Natural killer cell (primary cell): ENCODE measurements around the gene NUP214. TPM values are rescaled to one million over a fixed set of nuclear protein-coding genes. Genes with fewer than 3 reads are reported as not detected.
"Not testable (repeated sequence)": the region's sequence is repeated elsewhere in the genome, so short reads cannot be mapped to it uniquely, and the experiment has no call there.

Experiments
- ATAC-seq, 3 donors: fragments of 150-1000 bp in 2 of 3; fragments of 200-7000 bp in 1 of 3; cut with Tn5 transposase; 1 replicate in 1 of 3; 2 replicates in 2 of 3; pipeline ENCODE4 v1.10.0; 2021; ENCODE audit warnings: mild to moderate bottlenecking in 2 of 3, moderate library complexity in 2 of 3
- DNase-seq, 2 donors: peaks; one replicate each; pipeline versions ENCODE4 v3.0.0 to v3.0.0-alpha.2; 2013 to 2021; ENCODE audit warnings: mixed read lengths in 1 of 2
- H3K27ac ChIP-seq: one replicate; pipeline ENCODE4 v1.5.1; 2013; ENCODE audit warnings: mild to moderate bottlenecking, low read length
- H3K27me3 ChIP-seq: one replicate; pipeline ENCODE4 v1.6.1; 2013; ENCODE audit warnings: low read length; ENCODE audit not compliant: control insufficient read depth, insufficient read depth
- H3K36me3 ChIP-seq: one replicate; pipeline ENCODE4 v1.6.1; 2013; ENCODE audit warnings: low read length; ENCODE audit not compliant: control insufficient read depth, insufficient read depth
- H3K4me1 ChIP-seq: one replicate; pipeline ENCODE4 v1.6.1; 2013; ENCODE audit warnings: low read length; ENCODE audit not compliant: control insufficient read depth, insufficient read depth
- H3K4me3 ChIP-seq: one replicate; pipeline ENCODE4 v1.5.1; 2013; ENCODE audit warnings: low read length
- H3K9me3 ChIP-seq: one replicate; pipeline ENCODE4 v1.6.1; 2013; ENCODE audit warnings: low read length; ENCODE audit not compliant: control insufficient read depth, insufficient read depth
- H3K27ac Mint-ChIP-seq, 2 donors: one replicate each; pipeline ENCODE4 v1.8.0; 2022; ENCODE audit warnings: mild to moderate bottlenecking in 2 of 2, mixed read lengths in 2 of 2, moderate library complexity in 1 of 2
- H3K27me3 Mint-ChIP-seq, 2 donors: one replicate each; pipeline ENCODE4 v1.8.0; 2022; ENCODE audit warnings: low read depth in 2 of 2, mixed read lengths in 2 of 2
- H3K36me3 Mint-ChIP-seq: one replicate; pipeline ENCODE4 v1.8.0; 2022; ENCODE audit warnings: mixed read lengths
- H3K4me1 Mint-ChIP-seq, 2 donors: one replicate each; pipeline ENCODE4 v1.8.0; 2022; ENCODE audit warnings: mixed read lengths in 2 of 2
- H3K4me3 Mint-ChIP-seq: one replicate; pipeline ENCODE4 v1.8.0; 2022; ENCODE audit warnings: mild to moderate bottlenecking, moderate library complexity, mixed read lengths
- H3K9me3 Mint-ChIP-seq, 2 donors: one replicate each; pipeline ENCODE4 v1.8.0; 2022; ENCODE audit warnings: mixed read lengths in 2 of 2
- WGBS: methylation state at CpG from one replicate; pipeline ENCODE4 v1.1.7; 2013; ENCODE audit warnings: missing lambda C conversion rate; ENCODE audit not compliant: insufficient coverage; 5-methylcytosine and 5-hydroxymethylcytosine counted together
- intact Hi-C: fragments of 100-400 bp; cut with micrococcal nuclease; formaldehyde crosslinking; loops from one replicate; pipeline ENCODE4 v1.14.2; 2022
- total RNA-seq, 4 donors: library from RNA; stranded (reverse); fragments of 120-200 nt in 1 of 4; gene quantifications; one replicate each; pipeline versions ENCODE4 v1.2.3 to v1.2.4, GENCODE V29; 2013 to 2022
- TF ChIP-seq, protein P1 (sequence below): fragments of 200-600 bp; IDR thresholded peaks from one replicate; pipeline ENCODE4 v1.8.0; 2022; ENCODE audit warnings: antibody characterized with exemption

NUP214 gene
- total RNA-seq, 3 donors from 2014 or later (not counting 1 experiment from before 2014, with no cell fraction given) = 125 to 133 (median 132) TPM

DNA sequence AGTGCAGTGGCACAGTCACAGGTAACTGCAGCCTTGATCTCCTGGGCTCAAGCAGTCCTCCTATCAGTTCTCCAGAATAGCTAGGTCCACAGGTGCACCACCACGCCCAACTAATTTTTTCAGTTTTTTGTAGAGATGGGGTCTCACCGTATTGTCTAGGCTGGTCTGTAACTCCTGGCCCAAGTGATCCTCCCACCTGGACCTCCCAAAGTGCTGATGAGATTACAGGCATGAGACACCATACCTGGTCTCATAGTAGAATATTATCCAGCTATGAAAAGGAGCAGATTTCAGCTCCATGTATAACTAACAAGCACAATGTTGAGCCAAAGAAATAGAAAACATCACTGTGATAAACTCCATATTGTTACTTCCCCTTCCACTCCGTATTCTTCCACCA is 81.1 kb downstream of the NUP214 start:
- WGBS = 100% methylated on average over 2 of the region's 3 CpGs
- Mint-ChIP-seq H3K27ac (no peak overlapping the region), H3K9me3 (peaks cover 2 to 6% of the 10 kb centered on the region in 2 donors), H3K4me1 (peaks cover 5% of the 10 kb centered on the region in 2 donors), H3K4me3 (no peak overlapping the region), H3K27me3 (no peaks in the 10 kb centered on the region), H3K36me3 (peaks cover 28% of the 10 kb centered on the region)
- TF ChIP-seq, protein P1, sequence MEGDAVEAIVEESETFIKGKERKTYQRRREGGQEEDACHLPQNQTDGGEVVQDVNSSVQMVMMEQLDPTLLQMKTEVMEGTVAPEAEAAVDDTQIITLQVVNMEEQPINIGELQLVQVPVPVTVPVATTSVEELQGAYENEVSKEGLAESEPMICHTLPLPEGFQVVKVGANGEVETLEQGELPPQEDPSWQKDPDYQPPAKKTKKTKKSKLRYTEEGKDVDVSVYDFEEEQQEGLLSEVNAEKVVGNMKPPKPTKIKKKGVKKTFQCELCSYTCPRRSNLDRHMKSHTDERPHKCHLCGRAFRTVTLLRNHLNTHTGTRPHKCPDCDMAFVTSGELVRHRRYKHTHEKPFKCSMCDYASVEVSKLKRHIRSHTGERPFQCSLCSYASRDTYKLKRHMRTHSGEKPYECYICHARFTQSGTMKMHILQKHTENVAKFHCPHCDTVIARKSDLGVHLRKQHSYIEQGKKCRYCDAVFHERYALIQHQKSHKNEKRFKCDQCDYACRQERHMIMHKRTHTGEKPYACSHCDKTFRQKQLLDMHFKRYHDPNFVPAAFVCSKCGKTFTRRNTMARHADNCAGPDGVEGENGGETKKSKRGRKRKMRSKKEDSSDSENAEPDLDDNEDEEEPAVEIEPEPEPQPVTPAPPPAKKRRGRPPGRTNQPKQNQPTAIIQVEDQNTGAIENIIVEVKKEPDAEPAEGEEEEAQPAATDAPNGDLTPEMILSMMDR = no peak
- Histone ChIP-seq H3K9me3 (peaks cover 2% of the 10 kb centered on the region), H3K27me3 (no peaks in the 10 kb centered on the region), H3K4me3 (no peak overlapping the region), H3K4me1 (no peaks in the 10 kb centered on the region), H3K36me3 (peaks cover 21% of the 10 kb centered on the region), H3K27ac (no peak overlapping the region)
- ATAC-seq = no peak
- intact Hi-C loops = no loop called here
- no peak for DNase-seq

DNA sequence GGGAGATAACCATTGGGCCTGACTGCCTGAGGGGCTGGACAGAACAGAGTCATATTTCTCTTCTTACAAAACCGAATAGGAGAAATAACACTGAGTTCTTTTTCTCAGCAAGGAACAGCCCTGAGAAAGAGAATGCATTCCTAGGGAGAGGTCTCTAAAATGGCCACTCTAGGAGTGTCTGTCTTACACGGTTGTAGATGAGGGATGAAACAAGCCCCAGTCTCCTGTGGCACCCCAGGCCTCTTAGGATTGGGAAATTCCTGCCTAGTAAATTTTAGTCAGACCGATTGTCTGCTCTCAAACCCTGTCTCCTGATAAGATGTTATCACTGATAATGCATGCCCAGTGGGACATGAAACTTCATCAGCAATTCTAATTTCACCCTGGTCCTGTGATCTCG is 86.5 kb downstream of the NUP214 start:
- intact Hi-C loops, H3K4me1 ChIP-seq, ATAC-seq, H3K4me1 Mint-ChIP-seq, DNase-seq, H3K4me3 Mint-ChIP-seq, H3K4me3 ChIP-seq, H3K27ac ChIP-seq, H3K27me3 Mint-ChIP-seq, H3K27ac Mint-ChIP-seq, H3K27me3 ChIP-seq: not testable (repeated sequence)
- Histone ChIP-seq H3K36me3 (peaks cover 13% of the 10 kb centered on the region), H3K9me3 (peaks cover 13% of the 10 kb centered on the region)
- WGBS = 96% methylated on average over 4 of the region's 4 CpGs
- peaks cover 34% of the 10 kb centered on the region for H3K36me3 Mint-ChIP-seq
- H3K9me3 Mint-ChIP-seq = peaks cover 5 to 18% of the 10 kb centered on the region in 2 donors

DNA sequence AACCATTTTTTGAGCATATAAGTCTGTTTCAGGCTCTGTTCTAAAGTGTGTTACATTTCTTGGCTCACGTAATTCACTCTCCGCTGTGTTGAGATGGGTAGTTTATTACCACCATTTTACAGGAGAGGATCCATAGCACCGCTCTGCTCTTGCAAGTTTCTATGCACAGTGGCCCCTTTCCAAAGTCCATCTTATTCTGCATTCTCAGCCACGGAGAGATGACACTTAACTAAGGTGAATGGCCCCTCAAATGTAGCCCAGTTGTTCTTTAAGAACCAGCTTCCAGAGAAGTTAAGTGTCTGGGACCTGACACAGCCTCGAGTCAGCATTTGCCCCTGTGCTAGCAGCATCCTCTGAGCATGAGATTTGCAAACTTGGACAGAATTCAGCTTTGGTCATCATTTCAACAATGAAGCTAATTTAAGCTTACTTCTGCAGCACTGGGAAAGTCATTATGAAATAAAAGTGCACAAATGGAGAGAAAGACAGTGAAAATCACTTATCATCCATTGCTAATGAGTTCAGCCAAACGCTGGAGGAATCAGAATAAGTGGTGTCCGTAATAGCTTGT is 89.0 kb downstream of the NUP214 start:
- no peak for DNase-seq
- intact Hi-C loops = no loop called here
- Mint-ChIP-seq H3K27me3 (no peaks in the 10 kb centered on the region), H3K4me1 (peaks cover 0 to 9% of the 10 kb centered on the region in 2 donors), H3K4me3 (no peak overlapping the region), H3K27ac (no peak overlapping the region), H3K36me3 (peaks cover 41% of the 10 kb centered on the region), H3K9me3 (peaks cover 5 to 18% of the 10 kb centered on the region in 2 donors)
- Histone ChIP-seq H3K36me3 (peaks cover 4% of the 10 kb centered on the region), H3K4me3 (no peak overlapping the region), H3K9me3 (peaks cover 13% of the 10 kb centered on the region), H3K27me3 (no peaks in the 10 kb centered on the region), H3K4me1 (no peaks in the 10 kb centered on the region), H3K27ac (no peak overlapping the region)
- no peak for ATAC-seq
- WGBS = 77% methylated on average over 6 of the region's 7 CpGs
- TF ChIP-seq, protein P1 = no peak

DNA sequence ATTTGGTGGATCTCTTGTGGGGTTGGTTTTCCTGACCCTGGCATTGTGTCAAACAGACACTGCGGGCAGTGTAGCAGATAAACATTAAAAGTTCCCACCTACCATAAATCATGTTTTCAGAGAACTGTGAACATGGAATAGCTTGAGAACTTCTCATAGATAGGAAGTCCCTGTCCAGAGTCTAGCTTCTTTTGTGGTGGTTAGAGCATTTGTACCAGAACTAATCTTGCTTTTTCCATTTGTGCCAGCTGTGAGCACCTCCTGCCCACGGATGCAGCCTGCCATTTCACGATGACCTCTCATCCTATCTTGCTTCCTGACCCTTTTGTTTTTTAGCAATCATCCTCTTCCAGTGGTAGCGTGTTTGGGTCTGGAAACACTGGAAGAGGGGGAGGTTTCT is 89.5 kb downstream of the NUP214 start:
- Histone ChIP-seq H3K36me3 (peaks cover 6% of the 10 kb centered on the region), H3K27me3 (no peaks in the 10 kb centered on the region), H3K9me3 (peaks cover 13% of the 10 kb centered on the region), H3K4me1 (no peaks in the 10 kb centered on the region), H3K4me3 (no peak overlapping the region), H3K27ac (no peak overlapping the region)
- no peak for DNase-seq
- Mint-ChIP-seq H3K36me3 (peaks cover 38% of the 10 kb centered on the region), H3K9me3 (peaks cover 5 to 18% of the 10 kb centered on the region in 2 donors), H3K4me1 (peaks cover 0 to 6% of the 10 kb centered on the region in 2 donors), H3K4me3 (no peak overlapping the region), H3K27ac (no peak overlapping the region), H3K27me3 (no peaks in the 10 kb centered on the region)
- TF ChIP-seq, protein P1 = no peak
- no peak for ATAC-seq
- intact Hi-C loops = no loop called here
- WGBS = 57% methylated on average over 3 of the region's 4 CpGs
